NB4 (cell line): ENCODE results near the gene CLASP1.

Experiments used
- DNase-seq: peaks from one replicate; pipeline ENCODE4 v3.0.0; 2010; ENCODE audit warnings: low read depth
- H3K4me3 ChIP-seq: one replicate; pipeline ENCODE4 v1.5.1; 2011; ENCODE audit warnings: mild to moderate bottlenecking, low read depth, low read length, moderate library complexity
- CTCF ChIP-seq: IDR thresholded peaks from one replicate; pipeline ENCODE4 v1.5.1; 2012; ENCODE audit warnings: low read depth, low read length
- MAX ChIP-seq: IDR thresholded peaks from 2 replicates; pipeline ENCODE4 v1.6.1; 2011; ENCODE audit warnings: low read depth, low read length
- MYC ChIP-seq: IDR thresholded peaks from 2 replicates; pipeline ENCODE4 v1.6.1; 2011; ENCODE audit warnings: low read depth, low read length
- POLR2A ChIP-seq: IDR thresholded peaks from 2 replicates; pipeline ENCODE4 v1.6.1; 2011; ENCODE audit warnings: mild to moderate bottlenecking; ENCODE audit not compliant: insufficient read length; ENCODE audit errors: extremely low read depth

CLASP1 gene

GRCh38 chr2:121690095-121690494 lies 40.8 kb upstream of the CLASP1 start:
- peak; percentile 25 for DNase-seq
- no peak overlapping the region for H3K4me3 ChIP-seq
- no peak for TF ChIP-seq CTCF
- TF ChIP-seq MAX, result no peak
- TF ChIP-seq MYC, result no peak
- no peak for TF ChIP-seq POLR2A

GRCh38 chr2:121689356-121689755 lies 40.1 kb upstream of the CLASP1 start:
- DNase-seq, result peak; percentile 22
- H3K4me3 ChIP-seq, result no peak overlapping the region
- TF ChIP-seq MAX (no peak), MYC (no peak)

- DNase-seq, result no peak
- H3K4me3 ChIP-seq, result no peak overlapping the region
- TF ChIP-seq MYC (no peak), POLR2A (no peak), CTCF (no peak), MAX (no peak)
Measured at GRCh38 chr2:121688820-121689219, 39.6 kb upstream of the CLASP1 start.

GRCh38 chr2:121686902-121687301 lies 37.6 kb upstream of the CLASP1 start:
- TF ChIP-seq POLR2A (no peak), MAX (no peak), CTCF (no peak), MYC (no peak)
- DNase-seq, result no peak
- H3K4me3 ChIP-seq, result no peak overlapping the region

- TF ChIP-seq CTCF (no peak), MAX (no peak), POLR2A (no peak), MYC (no peak)
Measured at GRCh38 chr2:121686218-121686617, 37.0 kb upstream of the CLASP1 start.

GRCh38 chr2:121682396-121683298 lies 33.4 kb upstream of the CLASP1 start:
- TF ChIP-seq MAX, result no peak
- no peak for TF ChIP-seq MYC
- TF ChIP-seq CTCF, result no peak
- no peak for TF ChIP-seq POLR2A
- H3K4me3 ChIP-seq, result no peak overlapping the region
- DNase-seq, result no peak

More at GRCh38 chr2:121686218-121686617, 37.0 kb upstream of the CLASP1 start:
- no peak for DNase-seq
- no peak overlapping the region for H3K4me3 ChIP-seq
